Esophagus mucosa (tissue), 1 donor: ENCODE measurements around the gene SLC19A1. TPM values are rescaled to one million over a fixed set of nuclear protein-coding genes. Genes with fewer than 3 reads are reported as not detected.

ENCODE experiments used
- ATAC-seq: fragments of 200-7000 bp; cut with Tn5 transposase; one replicate; pipeline ENCODE4 v1.9.1; 2020
- total RNA-seq: library from RNA; stranded (reverse); gene quantifications from one replicate; pipeline ENCODE4 v1.2.4, GENCODE V29; 2023
- donor health status: DM: yes; HTN: yes; CAD: no.

The SLC19A1 gene
- total RNA-seq, 1 donor from 2014 or later = 3.1 TPM

- no peak for ATAC-seq
These were observed 15.4 kb upstream of the SLC19A1 start for GRCh38 chr21:45557616-45558043.

- ATAC-seq = no peak
These were observed 14.7 kb upstream of the SLC19A1 start for GRCh38 chr21:45556645-45557615.

GRCh38 chr21:45556302-45556644, 14.0 kb upstream of the SLC19A1 start:
- no peak for ATAC-seq

GRCh38 chr21:45555557-45556301, 13.5 kb upstream of the SLC19A1 start:
- ATAC-seq = peak; percentile 76

DNA sequence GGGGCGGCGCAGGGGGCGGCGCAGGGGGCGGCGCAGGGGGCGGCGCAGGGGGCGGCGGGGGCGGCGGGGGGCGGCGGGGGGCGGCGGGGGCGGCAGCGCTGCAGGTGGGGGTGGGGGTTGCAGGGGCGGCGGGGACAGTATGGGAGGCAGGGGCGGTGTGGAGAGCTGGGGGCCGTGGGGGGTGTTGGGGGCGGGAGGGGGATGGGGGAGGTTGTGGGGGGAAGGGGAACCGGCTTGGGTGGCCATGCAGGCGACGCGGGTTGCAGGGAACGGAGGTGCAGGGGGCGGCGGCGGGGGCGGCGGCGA, 13.0 kb upstream of the SLC19A1 start:
- no peak for ATAC-seq

- ATAC-seq = peak; percentile 69
These were observed 12.4 kb upstream of the SLC19A1 start for GRCh38 chr21:45554477-45555175.

DNA sequence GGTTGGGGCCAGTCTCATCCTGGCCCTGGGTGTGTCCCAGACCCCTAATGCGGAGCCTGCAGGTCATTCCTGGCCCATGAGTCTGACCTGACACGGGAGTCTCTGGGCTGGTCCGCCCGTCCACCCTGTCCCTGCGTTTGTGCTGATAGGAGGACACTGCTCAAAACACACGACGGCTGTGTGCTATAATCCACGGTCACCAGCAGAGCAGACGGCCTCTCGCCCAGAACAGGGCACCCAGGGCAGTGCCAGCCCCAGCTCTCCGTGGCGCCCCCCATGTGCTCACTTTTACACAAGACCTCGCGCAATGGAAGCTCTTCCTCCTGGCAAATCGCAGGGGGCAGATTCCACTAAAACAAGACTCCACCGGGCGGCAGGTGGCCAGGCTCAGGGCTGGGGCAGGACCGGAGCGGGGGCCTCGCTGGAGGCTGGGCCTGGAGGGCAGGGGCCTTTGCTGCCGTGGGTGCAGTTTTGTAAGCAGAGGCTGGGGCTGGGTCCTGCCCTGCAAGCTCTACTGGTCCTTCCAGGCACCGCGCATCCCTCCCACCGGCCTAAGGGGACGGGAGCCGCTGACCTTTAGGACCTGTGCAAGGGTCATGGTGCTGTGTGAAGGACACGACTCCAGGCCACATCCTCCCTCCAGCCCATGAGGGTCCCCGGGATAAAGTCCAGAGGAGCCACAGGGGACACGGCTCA, 10.6 kb upstream of the SLC19A1 start:
- ATAC-seq = no peak

DNA sequence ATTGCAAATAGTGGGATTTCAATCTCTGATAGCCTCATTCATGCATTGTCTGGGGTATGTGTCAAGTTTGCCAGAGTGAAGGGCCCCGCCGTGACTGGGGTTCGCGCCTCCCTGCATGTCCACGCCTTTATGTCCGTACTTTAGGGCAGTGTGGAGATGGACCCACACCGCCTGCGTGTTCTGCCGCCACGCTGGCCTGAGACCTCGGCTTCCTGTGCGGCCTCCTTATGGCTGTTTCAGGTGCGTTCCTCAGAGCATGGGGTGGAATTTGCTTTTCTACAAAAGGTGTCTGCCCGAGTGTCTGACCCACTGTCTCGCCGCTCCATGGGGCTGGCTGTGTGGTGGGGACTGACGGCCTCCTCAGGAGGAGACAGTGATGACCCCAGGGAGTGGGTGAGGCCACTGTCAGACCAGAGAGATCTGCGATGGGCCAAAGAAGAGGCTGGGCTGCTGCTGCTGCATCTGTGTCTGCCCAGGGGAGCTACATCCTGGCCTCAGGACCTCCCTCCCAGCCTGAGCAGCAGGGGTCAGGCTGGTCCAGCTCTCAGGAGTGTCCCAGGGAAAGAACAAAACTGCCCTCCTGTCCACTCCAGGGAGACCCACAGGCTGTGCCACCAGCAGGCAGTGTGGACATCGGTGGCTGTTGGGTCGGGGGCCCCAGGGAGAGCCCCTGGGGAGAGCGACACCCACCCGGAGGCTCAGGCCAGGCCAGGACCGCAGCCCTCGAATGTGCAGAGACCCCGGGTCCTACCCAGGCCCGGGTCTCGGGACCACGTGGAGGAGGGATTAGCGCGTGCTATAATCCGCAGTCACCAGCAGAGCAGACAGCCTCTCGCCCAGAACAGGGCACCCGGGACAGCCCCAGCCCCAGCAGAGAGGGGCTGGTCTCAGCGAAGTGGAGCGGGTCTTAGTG, 9.8 kb upstream of the SLC19A1 start:
- ATAC-seq = no peak

- peak; percentile 53 for ATAC-seq
These were observed 9.1 kb upstream of the SLC19A1 start for GRCh38 chr21:45551316-45551715.

GRCh38 chr21:45550522-45551210, 8.4 kb upstream of the SLC19A1 start:
- ATAC-seq = no peak

GRCh38 chr21:45549626-45550463, 7.6 kb upstream of the SLC19A1 start:
- peak; percentile 4 for ATAC-seq

DNA sequence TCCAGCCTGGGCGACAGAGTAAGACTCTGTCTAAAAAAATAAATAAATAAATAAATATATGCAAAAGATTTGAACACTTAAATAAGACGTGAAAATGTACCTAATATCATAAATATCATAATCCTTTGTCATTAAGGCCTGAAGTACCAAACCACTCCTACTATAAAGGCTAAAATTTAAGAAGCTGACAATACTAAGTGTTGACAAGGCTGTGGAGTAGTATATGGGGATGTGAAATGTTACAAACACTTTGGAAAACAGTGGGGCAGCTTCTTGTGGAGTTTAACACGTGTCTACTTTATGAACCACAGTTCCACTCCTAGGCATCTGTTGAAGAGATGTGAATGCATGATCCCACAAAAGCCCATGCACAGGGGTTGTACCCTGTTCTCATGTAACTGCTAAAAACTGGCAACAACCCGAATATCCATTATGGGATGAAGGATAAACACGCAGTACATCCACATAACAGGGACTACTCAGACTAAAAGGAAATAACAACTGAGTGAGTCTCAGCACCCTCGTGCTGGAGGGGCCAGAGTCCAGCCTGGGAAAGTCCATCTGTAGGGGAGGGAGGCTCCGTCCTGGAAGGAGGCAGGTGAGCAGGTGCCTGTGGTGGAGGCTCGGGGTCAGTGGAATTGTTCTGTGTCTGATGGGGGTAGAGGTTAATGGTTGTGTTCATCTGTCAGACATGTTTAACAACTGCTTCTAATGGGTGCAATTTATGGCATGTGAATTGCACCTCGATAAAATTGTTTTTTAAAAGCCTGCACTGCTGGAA, 6.7 kb upstream of the SLC19A1 start:
- ATAC-seq = no peak

GRCh38 chr21:45547545-45547900, 5.3 kb upstream of the SLC19A1 start:
- no peak for ATAC-seq

- ATAC-seq = no peak
These were observed 4.7 kb upstream of the SLC19A1 start for GRCh38 chr21:45546636-45547544.

- ATAC-seq = no peak
These were observed 3.7 kb upstream of the SLC19A1 start for GRCh38 chr21:45545691-45546531.

DNA sequence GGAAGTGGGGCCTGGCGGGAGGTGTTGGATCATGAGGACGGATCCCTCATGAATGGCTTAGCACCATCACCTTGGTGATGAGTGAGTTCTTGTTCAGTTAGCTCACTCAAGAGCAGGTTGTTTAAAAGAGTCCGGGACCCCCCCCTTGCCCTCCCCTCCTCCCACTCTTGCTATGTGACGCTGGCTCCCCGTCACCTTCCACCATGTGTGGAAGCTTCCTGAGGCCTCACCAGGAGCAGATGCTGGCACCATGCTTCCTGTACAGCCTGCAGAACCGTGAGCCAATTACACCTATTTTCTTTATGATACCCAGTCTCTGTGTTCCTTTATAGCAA, 3.0 kb upstream of the SLC19A1 start:
- no peak for ATAC-seq
